DOHH2 (cell line): ENCODE measurements around the gene TEKT3.

Experiments used
- CTCF ChIP-seq: fragments of 200-600 bp; sonication (generic); IDR thresholded peaks from one replicate; pipeline ENCODE4 v1.5.1; 2014; ENCODE audit warnings: antibody characterized with exemption, mild to moderate bottlenecking, low read depth, low read length; ENCODE audit not compliant: poor library complexity, severe bottlenecking
- EZH2phosphoT487 ChIP-seq: fragments of 200-600 bp; sonication (generic); IDR thresholded peaks from 2 replicates; pipeline ENCODE4 v1.6.1; 2017; ENCODE audit warnings: borderline replicate concordance, mild to moderate bottlenecking, antibody characterized with exemption, low read length, moderate library complexity, mixed read lengths

- no peak for TF ChIP-seq CTCF
- TF ChIP-seq EZH2phosphoT487, result no peak
Observed at GRCh38 chr17:15335446-15335845, 6.0 kb downstream of the TEKT3 start.
